SK-N-SH (cell line): ENCODE measurements around the gene AFAP1L1. TPM values are rescaled to one million over a fixed set of nuclear protein-coding genes. Genes with fewer than 3 reads are reported as not detected.

Experiments used
- CTCF ChIA-PET: fragments of 300-600, 350-600 bp; formaldehyde crosslinking; extraction: SDS; loops from one replicate; lab custom pipeline; 2021; lab: Yijun Ruan, JAX
- POLR2A ChIA-PET: fragments of 350-600 bp; sonication (Branson Sonifier 250); formaldehyde crosslinking; extraction: SDS; loops from one replicate; lab custom pipeline; 2020; ENCODE audit warnings: antibody characterized with exemption, inconsistent platforms; lab: Yijun Ruan, JAX
- DNase-seq: peaks from one replicate; pipeline ENCODE4 v3.0.0; 2012
- H2AFZ ChIP-seq: fragments of 200-600 bp; sonication (generic); 2 replicates; pipeline ENCODE4 v1.8.1; 2016; ENCODE audit warnings: antibody characterized with exemption, mild to moderate bottlenecking, low read depth
- H3F3A ChIP-seq: fragments of 200-600 bp; sonication (generic); replicated peaks from 2 replicates; pipeline ENCODE3; 2016; ENCODE audit warnings: antibody characterized with exemption, mild to moderate bottlenecking; ENCODE audit not compliant: insufficient read depth
- H3K27ac ChIP-seq, 2 experiments: fragments of 200-500 bp in 1 of 2; fragments of 200-600 bp in 1 of 2; sonication (Bioruptor generic) in 1 of 2; sonication (generic), shearing (Covaris generic) in 1 of 2; 2 replicates each; pipeline versions ENCODE4 v1.5.1 to v1.6.1; 2014 to 2016; ENCODE audit warnings: low read depth in 2 of 2, inconsistent platforms in 1 of 2, low read length in 1 of 2, mild to moderate bottlenecking in 1 of 2, mixed read lengths in 1 of 2
- H3K27me3 ChIP-seq: fragments of 200-600 bp; sonication (generic), shearing (Covaris generic); 2 replicates; pipeline ENCODE4 v1.6.1; 2016; ENCODE audit warnings: mixed run types; ENCODE audit not compliant: insufficient read depth
- H3K36me3 ChIP-seq, 2 experiments: fragments of 200-500 bp in 1 of 2; fragments of 200-600 bp in 1 of 2; sonication (Bioruptor generic) in 1 of 2; sonication (generic) in 1 of 2; replicated peaks in 1 of 2; 2 replicates each; pipeline versions ENCODE3 to v1.5.1; 2014 to 2016; ENCODE audit warnings: low read length in 1 of 2, mild to moderate bottlenecking in 1 of 2; ENCODE audit not compliant: insufficient read depth in 2 of 2, control insufficient read depth in 1 of 2
- H3K4me1 ChIP-seq, 2 experiments: fragments of 200-500 bp in 1 of 2; fragments of 200-600 bp in 1 of 2; sonication (Bioruptor generic) in 1 of 2; sonication (generic), shearing (Covaris generic) in 1 of 2; 2 replicates each; pipeline versions ENCODE4 v1.5.1 to v1.6.1; 2014 to 2016; ENCODE audit warnings: low read depth in 1 of 2, low read length in 1 of 2, mixed run types in 1 of 2; ENCODE audit not compliant: insufficient read depth in 2 of 2, control insufficient read depth in 1 of 2
- H3K4me2 ChIP-seq: fragments of 200-600 bp; sonication (generic), shearing (Covaris generic); 2 replicates; pipeline ENCODE4 v1.6.1; 2017; ENCODE audit warnings: mixed run types
- H3K4me3 ChIP-seq, 2 experiments: fragments of 200-500 bp in 1 of 2; fragments of 200-600 bp in 1 of 2; sonication (Bioruptor generic) in 1 of 2; sonication (generic), shearing (Covaris generic) in 1 of 2; 2 replicates each; pipeline versions ENCODE4 v1.5.1 to v1.8.1; 2014 to 2016; ENCODE audit warnings: low read depth in 2 of 2, inconsistent platforms in 1 of 2, low read length in 1 of 2, mild to moderate bottlenecking in 1 of 2, mixed read lengths in 1 of 2, moderate library complexity in 1 of 2
- H3K79me2 ChIP-seq: fragments of 200-600 bp; sonication (generic); 2 replicates; pipeline ENCODE4 v1.8.1; 2017; ENCODE audit warnings: mild to moderate bottlenecking; ENCODE audit not compliant: insufficient read depth
- H3K9ac ChIP-seq: fragments of 200-600 bp; sonication (generic); 2 replicates; pipeline ENCODE4 v1.6.1; 2017; ENCODE audit warnings: mixed run types
- H3K9me2 ChIP-seq: fragments of 200-600 bp; sonication (generic); 2 replicates; pipeline ENCODE4 v1.6.1; 2017; ENCODE audit warnings: mixed run types
- H3K9me3 ChIP-seq: fragments of 200-600 bp; sonication (generic); 2 replicates; pipeline ENCODE4 v1.6.1; 2017; ENCODE audit warnings: mixed run types, mild to moderate bottlenecking, moderate library complexity
- H4K20me1 ChIP-seq: fragments of 200-600 bp; sonication (generic); 2 replicates; pipeline ENCODE4 v1.6.1; 2017; ENCODE audit warnings: mild to moderate bottlenecking, mixed run types; ENCODE audit not compliant: insufficient read depth
- EP300 ChIP-seq, 2 experiments: IDR thresholded peaks; 2 replicates each; pipeline versions ENCODE4 v1.4.0 to v1.6.1; 2012; ENCODE audit warnings: borderline replicate concordance in 1 of 2, low read depth in 1 of 2, low read length in 1 of 2
- FOXJ3 ChIP-seq: sonication (generic); formaldehyde crosslinking; IDR thresholded peaks from 2 replicates; pipeline ENCODE4 v1.5.1; 2020; ENCODE audit warnings: mild to moderate bottlenecking, missing genetic modification reagents
- PBX3 ChIP-seq: IDR thresholded peaks from 2 replicates; pipeline ENCODE4; 2012
- RFX5 ChIP-seq: IDR thresholded peaks from 2 replicates; pipeline ENCODE4 v1.6.1; 2012; ENCODE audit warnings: mild to moderate bottlenecking, improper control_type of control experiment, low read length
- SIN3A ChIP-seq: IDR thresholded peaks from 2 replicates; pipeline ENCODE4 v1.6.1; 2012; ENCODE audit warnings: low read depth, mild to moderate bottlenecking, low read length, moderate library complexity, borderline replicate concordance
- USF2 ChIP-seq: fragments of 150-350 bp; IDR thresholded peaks from 2 replicates; pipeline ENCODE4 v1.6.1; 2017; ENCODE audit warnings: antibody characterized with exemption, low read length, low read depth, borderline replicate concordance
- WGBS: methylation state at CpG from one replicate; pipeline ENCODE4 v1.1.6; 2017; ENCODE audit warnings: low lambda C conversion rate; 5-methylcytosine and 5-hydroxymethylcytosine counted together
- polyA plus RNA-seq, 3 experiments: library from polyadenylated mRNA; depleted of rRNA; stranded (reverse); fragments of >200 nt; gene quantifications; 2 replicates each; pipeline ENCODE4 v1.2.3, GENCODE V29; 2012

Gene AFAP1L1
- polyA plus RNA-seq, 1 of the 3 experiments (the other 2 are of a cell fraction): 0.82 TPM

GRCh38 chr5:149323621-149324205, 52.1 kb downstream of the AFAP1L1 start (continued):
- no peak for TF ChIP-seq USF2
- TF ChIP-seq RFX5: no peak

- TF ChIP-seq FOXJ3 (CRISPR knock-in tag) (no peak), EP300 (IDR thresholded peaks at IDR 0.05; ENCODE audit: borderline replicate concordance in 1 of 2, low read depth in 1 of 2, low read length in 1 of 2) (no peak)
- Histone ChIP-seq H3K4me3 (no peak overlapping the region), H3K79me2 (no peaks in the 10 kb centered on the region), H3F3A (peaks cover 22% of the 10 kb centered on the region), H3K4me2 (no peak overlapping the region), H3K27ac (no peak overlapping the region), H3K9ac (no peak overlapping the region), H3K9me2 (no peaks in the 10 kb centered on the region), H3K9me3 (no peaks in the 10 kb centered on the region), H3K36me3 (no peaks in the 10 kb centered on the region), H4K20me1 (no peaks in the 10 kb centered on the region), H3K27me3 (no peaks in the 10 kb centered on the region), H2AFZ (no peak overlapping the region), H3K4me1 (peaks cover 18 to 22% of the 10 kb centered on the region in 2 experiments)
- 80% methylated on average over 2 of the region's 2 CpGs for whole genome bisulfite sequencing
- ChIA-PET POLR2A (no interaction called here), CTCF (interaction anchor here (0.8 to 3.1 kb wide), 6 partner anchors 8 to 594 kb away, joined by 3 to 14 read pairs (median 3); no protein-coding TSS in a partner anchor)
- DNase-seq: no peak
These were observed 53.0 kb downstream of the AFAP1L1 start for GRCh38 chr5:149324641-149325040.

- H3K27me3 ChIP-seq: no peaks in the 10 kb centered on the region
These were observed 53.6 kb downstream of the AFAP1L1 start for GRCh38 chr5:149325166-149325735.

More at GRCh38 chr5:149325166-149325735, 53.6 kb downstream of the AFAP1L1 start:
- no peak for TF ChIP-seq SIN3A
- peak; percentile 11; the same call in 1 of the 2 replicates for TF ChIP-seq PBX3
- TF ChIP-seq, all 33 proteins: peak for 1
- Histone ChIP-seq H3K36me3 (no peaks in the 10 kb centered on the region), H3K9ac (no peak overlapping the region), H4K20me1 (no peaks in the 10 kb centered on the region), H3K4me3 (no peak overlapping the region), H2AFZ (no peak overlapping the region), H3K9me2 (no peaks in the 10 kb centered on the region), H3K27ac (no peak overlapping the region; a peak in 1 of 4 replicates), H3K79me2 (no peaks in the 10 kb centered on the region), H3F3A (peaks cover 22% of the 10 kb centered on the region), H3K4me2 (no peak overlapping the region), H3K9me3 (no peaks in the 10 kb centered on the region), H3K4me1 (peaks cover 14 to 22% of the 10 kb centered on the region in 2 experiments)
- CTCF ChIA-PET: interaction anchor here (0.8 to 3.1 kb wide), 6 partner anchors 8 to 594 kb away, joined by 3 to 14 read pairs (median 3); no protein-coding TSS in a partner anchor
- POLR2A ChIA-PET: interaction anchor here (1.1 kb wide), 1 partner anchor 20 kb away, joined by 3 read pairs; the partner anchor contains the start of gene GRPEL2
- no peak for DNase-seq
